ENCODE results near the gene PPM1E. TPM values are rescaled to one million over a fixed set of nuclear protein-coding genes. Genes with fewer than 3 reads are reported as not detected.

Gene PPM1E
- polyA plus RNA-seq, 3 donors, result not detected

- Histone ChIP-seq H4K20me1 (ENCODE audit: insufficient read depth, low read length) (no peaks in the 10 kb centered on the region), H3K9me3 (replicated peaks in 1 of 2; ENCODE audit: control insufficient read depth in 1 of 2, insufficient read depth in 1 of 2, low read length in 2 of 2) (peaks cover 0 to 9% of the 10 kb centered on the region in 2 donors), H3K27ac (ENCODE audit: low read depth in 1 of 2, low read length in 2 of 2) (no peak overlapping the region), H3K4me2 (replicated peaks; ENCODE audit: extremely low read depth, low read length, poor library complexity, severe bottlenecking) (no peak overlapping the region), H3K79me2 (ENCODE audit: insufficient read depth, low read length) (no peaks in the 10 kb centered on the region), H2AFZ (ENCODE audit: insufficient read depth, low read depth, low read length, poor library complexity, severe bottlenecking) (no peak overlapping the region), H3K27me3 (ENCODE audit: control insufficient read depth in 2 of 2, insufficient read depth in 2 of 2, low read length in 2 of 2) (peaks cover 53 to 63% of the 10 kb centered on the region in 2 donors), H3K36me3 (replicated peaks in 1 of 2; ENCODE audit: control insufficient read depth in 1 of 2, insufficient read depth in 2 of 2, low read length in 2 of 2) (no peaks in the 10 kb centered on the region), H3K9ac (ENCODE audit: insufficient read depth, low read length, poor library complexity, severe bottlenecking) (no peak overlapping the region), H3K4me1 (ENCODE audit: control insufficient read depth in 1 of 2, insufficient read depth in 2 of 2, low read length in 2 of 2) (peaks cover 16 to 21% of the 10 kb centered on the region in 2 donors), H3K4me3 (replicated peaks in 1 of 3; ENCODE audit: low read depth in 2 of 3, low read length in 3 of 3) (no peak overlapping the region)
- no peak for TF ChIP-seq CTCF (IDR thresholded peaks at IDR 0.05)
- intact Hi-C loops (cut with micrococcal nuclease), result no loop called here
- DNase-seq, result no peak
- Mint-ChIP-seq H3K27me3 (ENCODE audit: low read depth in 3 of 3) (peaks cover 51 to 64% (median 58%) of the 10 kb centered on the region in 3 donors), H3K4me3 (no peak overlapping the region), H3K4me1 (peaks cover 18% of the 10 kb centered on the region), H3K27ac (no peak overlapping the region), H3K9me3 (peaks cover 0 to 14% (median 7%) of the 10 kb centered on the region in 7 donors), H3K36me3 (peaks cover 0 to 5% of the 10 kb centered on the region in 2 donors)
- WGBS (ENCODE audit: insufficient coverage), result 20% methylated on average over 1 of the region's 2 CpGs
Measured at GRCh38 chr17:58753026-58753425, 2.6 kb upstream of the PPM1E start.

GRCh38 chr17:58755269-58755576, 431 bp upstream of the PPM1E start:
- peak overlapping the region; percentile 64 to 92 for H3K4me3 Mint-ChIP-seq
- Histone ChIP-seq H4K20me1 (ENCODE audit: insufficient read depth, low read length) (no peaks in the 10 kb centered on the region), H3K27ac (ENCODE audit: low read depth in 1 of 2, low read length in 2 of 2) (no peak overlapping the region), H3K27me3 (ENCODE audit: control insufficient read depth in 2 of 2, insufficient read depth in 2 of 2, low read length in 2 of 2) (peaks cover 67 to 84% of the 10 kb centered on the region in 2 donors), H3K9me3 (replicated peaks in 1 of 2; ENCODE audit: control insufficient read depth in 1 of 2, insufficient read depth in 1 of 2, low read length in 2 of 2) (peaks cover 0 to 9% of the 10 kb centered on the region in 2 donors), H3K4me2 (replicated peaks; ENCODE audit: extremely low read depth, low read length, poor library complexity, severe bottlenecking) (peak overlapping the region; percentile 98), H3K36me3 (replicated peaks in 1 of 2; ENCODE audit: control insufficient read depth in 1 of 2, insufficient read depth in 2 of 2, low read length in 2 of 2) (no peaks in the 10 kb centered on the region), H3K9ac (ENCODE audit: insufficient read depth, low read length, poor library complexity, severe bottlenecking) (no peak overlapping the region), H3K4me1 (ENCODE audit: control insufficient read depth in 1 of 2, insufficient read depth in 2 of 2, low read length in 2 of 2) (peaks cover 16 to 21% of the 10 kb centered on the region in 2 donors), H2AFZ (ENCODE audit: insufficient read depth, low read depth, low read length, poor library complexity, severe bottlenecking) (peak overlapping the region; percentile 80), H3K79me2 (ENCODE audit: insufficient read depth, low read length) (no peaks in the 10 kb centered on the region), H3K4me3 (replicated peaks in 1 of 3; ENCODE audit: low read depth in 2 of 3, low read length in 3 of 3) (peak overlapping the region in 2 of 3 experiments; percentile 57 to 82)
- no peak for DNase-seq
- H3K27ac Mint-ChIP-seq, result no peak overlapping the region
- intact Hi-C loops (cut with micrococcal nuclease), result no loop called here
- 17% methylated on average over 1 of the region's 2 CpGs for WGBS (ENCODE audit: insufficient coverage)
- H3K27me3 Mint-ChIP-seq (ENCODE audit: low read depth in 3 of 3), result peaks cover 70 to 80% (median 73%) of the 10 kb centered on the region in 3 donors
- H3K4me1 Mint-ChIP-seq, result peaks cover 18% of the 10 kb centered on the region
- peaks cover 0 to 5% of the 10 kb centered on the region in 2 donors for H3K36me3 Mint-ChIP-seq
- H3K9me3 Mint-ChIP-seq, result peaks cover 0 to 17% (median 9%) of the 10 kb centered on the region in 7 donors
- no peak for TF ChIP-seq CTCF (IDR thresholded peaks at IDR 0.05)

Measured in CD14-positive monocyte (primary cell).